WTC11 (cell line): Measurements from ENCODE around the gene ZFHX2. TPM values are rescaled to one million over a fixed set of nuclear protein-coding genes. Genes with fewer than 3 reads are reported as not detected.

Source experiments
- ATAC-seq: fragments of 200-7000 bp; cut with Tn5 transposase; 2 replicates; pipeline ENCODE4 v1.10.0; 2021; ENCODE audit warnings: mild to moderate bottlenecking, moderate library complexity
- CTCF ChIA-PET: fragments of 300-600 bp; sonication (Branson Sonifier 250); formaldehyde crosslinking; loops from one replicate; lab custom pipeline; 2021; ENCODE audit warnings: antibody characterized with exemption; lab: Charles Lee
- POLR2A ChIA-PET: fragments of 350-600 bp; sonication (Branson Sonifier 250); formaldehyde crosslinking; loops from one replicate; lab custom pipeline; 2021; ENCODE audit warnings: antibody characterized with exemption; lab: Charles Lee
- DNase-seq: peaks from one replicate; pipeline ENCODE4 v3.0.0; 2021; ENCODE audit warnings: low spot score
- H3K27ac Mint-ChIP-seq: 2 replicates; pipeline ENCODE4 v1.8.0; 2021; ENCODE audit warnings: mixed read lengths
- H3K27me3 Mint-ChIP-seq: 2 replicates; pipeline ENCODE4 v1.8.0; 2021; ENCODE audit warnings: low read depth, mild to moderate bottlenecking, moderate library complexity, mixed read lengths
- H3K36me3 Mint-ChIP-seq: 2 replicates; pipeline ENCODE4 v1.8.0; 2021; ENCODE audit warnings: mixed read lengths
- H3K4me1 Mint-ChIP-seq: 2 replicates; pipeline ENCODE4 v1.8.0; 2022; ENCODE audit warnings: mixed read lengths
- H3K4me3 Mint-ChIP-seq: 2 replicates; pipeline ENCODE4 v1.8.0; 2021; ENCODE audit warnings: mild to moderate bottlenecking, moderate library complexity, mixed read lengths
- H3K9me3 Mint-ChIP-seq: 2 replicates; pipeline ENCODE4 v1.8.0; 2021; ENCODE audit warnings: mixed read lengths
- ATF1 ChIP-seq: sonication (generic); formaldehyde crosslinking; IDR thresholded peaks from 2 replicates; pipeline ENCODE4 v1.8.1; 2023; ENCODE audit warnings: mild to moderate bottlenecking, moderate library complexity, missing genetic modification reagents
- ESRRA ChIP-seq: sonication (generic); formaldehyde crosslinking; IDR thresholded peaks from 2 replicates; pipeline ENCODE4 v1.8.1; 2022; ENCODE audit warnings: mild to moderate bottlenecking, missing genetic modification reagents, borderline replicate concordance
- GTF2I ChIP-seq: fragments of 250-450 bp; sonication (Bioruptor Pico); conservative IDR thresholded peaks from 2 replicates; pipeline ENCODE4 v1.4.0; 2021; ENCODE audit warnings: mild to moderate bottlenecking
- MXD4 ChIP-seq: fragments of 250-450 bp; sonication (Bioruptor Pico); IDR thresholded peaks from 2 replicates; pipeline ENCODE4 v1.8.0; 2021; ENCODE audit warnings: mild to moderate bottlenecking, moderate library complexity, borderline replicate concordance
- NR2C2 ChIP-seq: sonication (generic); formaldehyde crosslinking; IDR thresholded peaks from 2 replicates; pipeline ENCODE4 v1.8.0; 2022; ENCODE audit warnings: mild to moderate bottlenecking, missing genetic modification reagents
- NR3C1 ChIP-seq: sonication (generic); formaldehyde crosslinking; conservative IDR thresholded peaks from 2 replicates; pipeline ENCODE4 v1.8.1; 2023; ENCODE audit warnings: low read depth, mild to moderate bottlenecking, missing genetic modification reagents
- SMAD3 ChIP-seq: sonication (generic); formaldehyde crosslinking; IDR thresholded peaks from 2 replicates; pipeline ENCODE4 v1.8.0; 2022; ENCODE audit warnings: missing genetic modification reagents, mild to moderate bottlenecking, borderline replicate concordance
- SMAD4 ChIP-seq: sonication (generic); formaldehyde crosslinking; IDR thresholded peaks from 2 replicates; pipeline ENCODE4 v1.8.0; 2022; ENCODE audit warnings: mild to moderate bottlenecking, missing genetic modification reagents
- TCF7 ChIP-seq: sonication (generic); formaldehyde crosslinking; IDR thresholded peaks from 2 replicates; pipeline ENCODE4 v1.8.0; 2022; ENCODE audit warnings: mild to moderate bottlenecking, low read depth, missing genetic modification reagents, moderate library complexity
- TP53 ChIP-seq: sonication (generic); formaldehyde crosslinking; IDR thresholded peaks from 2 replicates; pipeline ENCODE4 v1.8.1; 2023; ENCODE audit warnings: mild to moderate bottlenecking, missing genetic modification reagents
- total RNA-seq: library from RNA; stranded (reverse); gene quantifications from 3 replicates; pipeline ENCODE4 v1.2.3, GENCODE V29; 2021
- TF ChIP-seq, protein P1 (sequence below): sonication (generic); formaldehyde crosslinking; conservative IDR thresholded peaks from 2 replicates; pipeline ENCODE4 v1.8.1; 2023; ENCODE audit warnings: mild to moderate bottlenecking, low read depth, missing genetic modification reagents, moderate library complexity
- TF ChIP-seq, protein P2 (sequence below): sonication (generic); formaldehyde crosslinking; IDR thresholded peaks from 2 replicates; pipeline ENCODE4 v1.8.0; 2022; ENCODE audit warnings: missing genetic modification reagents
- TF ChIP-seq, protein P3 (sequence below): sonication (generic); formaldehyde crosslinking; IDR thresholded peaks from 2 replicates; pipeline ENCODE4 v1.8.0; 2022; ENCODE audit warnings: mild to moderate bottlenecking, missing genetic modification reagents
- TF ChIP-seq, protein P4 (sequence below): sonication (generic); formaldehyde crosslinking; IDR thresholded peaks from 2 replicates; pipeline ENCODE4 v1.8.0; 2023; ENCODE audit warnings: missing genetic modification reagents
- TF ChIP-seq, protein P5 (sequence below): fragments of 250-450 bp; sonication (Bioruptor Pico); conservative IDR thresholded peaks from 2 replicates; pipeline ENCODE4 v1.9.0; 2021; ENCODE audit warnings: mild to moderate bottlenecking
- TF ChIP-seq, protein P6 (sequence below): fragments of 250-450 bp; sonication (Bioruptor Pico); IDR thresholded peaks from 2 replicates; pipeline ENCODE4 v1.9.0; 2021; ENCODE audit warnings: mild to moderate bottlenecking
- TF ChIP-seq, protein P7 (sequence below): sonication (generic); formaldehyde crosslinking; IDR thresholded peaks from 2 replicates; pipeline ENCODE4 v1.8.1; 2022; ENCODE audit warnings: low read depth, mild to moderate bottlenecking, moderate library complexity, missing genetic modification reagents, borderline replicate concordance
- TF ChIP-seq, protein P8 (sequence below): fragments of 200-600 bp; IDR thresholded peaks from 2 replicates; pipeline ENCODE4 v1.8.0; 2022; ENCODE audit warnings: antibody characterized with exemption

ZFHX2 gene
- total RNA-seq, 1 experiment from 2014 or later = 16.4 TPM

DNA sequence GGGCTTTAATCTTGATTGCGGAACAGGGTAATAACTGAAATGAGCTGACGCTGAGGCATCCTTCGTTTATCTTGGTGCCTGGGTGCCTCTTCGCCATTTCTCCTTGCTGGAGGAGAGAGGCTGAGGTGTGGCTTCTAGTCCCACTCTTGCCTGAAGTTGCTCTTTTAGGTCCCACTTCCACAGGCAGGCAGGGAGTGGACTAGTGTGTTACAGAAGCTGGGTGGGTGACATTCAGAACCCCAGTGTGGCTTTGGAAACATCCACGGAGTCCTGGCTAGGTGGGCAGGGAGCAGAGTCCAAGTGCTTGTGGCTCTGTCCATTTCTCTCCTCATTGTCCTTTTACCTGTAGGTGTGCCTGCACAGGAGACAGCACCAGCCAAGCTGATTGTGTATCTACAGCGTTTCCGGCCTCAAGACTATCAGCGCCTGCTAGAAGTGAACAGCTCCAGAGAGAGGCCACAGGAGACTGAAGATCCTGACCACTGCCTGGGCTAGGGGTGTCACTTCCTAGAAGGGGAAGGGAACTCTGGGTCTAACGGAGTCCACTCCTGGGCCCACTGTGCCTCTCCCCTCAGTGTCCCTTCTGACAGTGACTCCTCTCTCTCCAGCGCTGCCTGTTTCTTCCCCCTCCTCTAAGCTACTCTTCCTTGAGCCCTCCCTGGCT, 6.9 kb upstream of the ZFHX2 start (continued):
- TF ChIP-seq, protein P1, sequence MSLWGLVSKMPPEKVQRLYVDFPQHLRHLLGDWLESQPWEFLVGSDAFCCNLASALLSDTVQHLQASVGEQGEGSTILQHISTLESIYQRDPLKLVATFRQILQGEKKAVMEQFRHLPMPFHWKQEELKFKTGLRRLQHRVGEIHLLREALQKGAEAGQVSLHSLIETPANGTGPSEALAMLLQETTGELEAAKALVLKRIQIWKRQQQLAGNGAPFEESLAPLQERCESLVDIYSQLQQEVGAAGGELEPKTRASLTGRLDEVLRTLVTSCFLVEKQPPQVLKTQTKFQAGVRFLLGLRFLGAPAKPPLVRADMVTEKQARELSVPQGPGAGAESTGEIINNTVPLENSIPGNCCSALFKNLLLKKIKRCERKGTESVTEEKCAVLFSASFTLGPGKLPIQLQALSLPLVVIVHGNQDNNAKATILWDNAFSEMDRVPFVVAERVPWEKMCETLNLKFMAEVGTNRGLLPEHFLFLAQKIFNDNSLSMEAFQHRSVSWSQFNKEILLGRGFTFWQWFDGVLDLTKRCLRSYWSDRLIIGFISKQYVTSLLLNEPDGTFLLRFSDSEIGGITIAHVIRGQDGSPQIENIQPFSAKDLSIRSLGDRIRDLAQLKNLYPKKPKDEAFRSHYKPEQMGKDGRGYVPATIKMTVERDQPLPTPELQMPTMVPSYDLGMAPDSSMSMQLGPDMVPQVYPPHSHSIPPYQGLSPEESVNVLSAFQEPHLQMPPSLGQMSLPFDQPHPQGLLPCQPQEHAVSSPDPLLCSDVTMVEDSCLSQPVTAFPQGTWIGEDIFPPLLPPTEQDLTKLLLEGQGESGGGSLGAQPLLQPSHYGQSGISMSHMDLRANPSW = no peak
- TF ChIP-seq MXD4 (CRISPR knock-in tag) = no peak

DNA sequence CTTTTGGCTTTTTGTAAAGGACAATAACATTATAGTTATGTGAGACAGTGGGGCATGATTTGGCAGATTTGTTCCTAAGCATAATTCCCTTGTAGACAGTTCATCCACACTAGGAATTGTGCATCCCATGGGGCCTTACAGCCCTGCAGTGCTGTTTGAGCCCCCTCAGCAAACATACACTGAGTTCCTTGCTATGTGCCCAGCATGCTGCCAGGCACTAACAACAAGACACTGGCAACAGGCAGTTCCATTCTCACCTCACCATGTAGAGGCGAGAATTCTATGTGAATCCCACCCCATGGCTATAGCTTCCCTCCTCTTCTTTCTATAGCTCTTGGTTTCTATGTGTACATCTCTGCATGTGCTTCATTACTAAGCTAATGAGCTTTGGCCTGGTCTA, 6.4 kb upstream of the ZFHX2 start:
- H3K4me3 Mint-ChIP-seq = peak overlapping the region; percentile 86
- peaks cover 48% of the 10 kb centered on the region for H3K4me1 Mint-ChIP-seq
- peak overlapping the region; percentile 79 for H3K27ac Mint-ChIP-seq
- ATAC-seq = no peak
- H3K36me3 Mint-ChIP-seq = peaks cover 23% of the 10 kb centered on the region
- DNase-seq = no peak
- H3K9me3 Mint-ChIP-seq = no peaks in the 10 kb centered on the region
- H3K27me3 Mint-ChIP-seq = no peaks in the 10 kb centered on the region; the same call in 1 of the 2 replicates
- ChIA-PET CTCF (interaction anchor here (0.6 to 8.7 kb wide), 12 partner anchors 9 to 101 kb away, joined by 3 to 377 read pairs (median 22); no protein-coding TSS in a partner anchor), POLR2A (interaction anchor here (1.1 to 9.0 kb wide), 5 partner anchors 9 to 75 kb away, joined by 3 to 102 read pairs (median 6); partner anchors contain the start of gene AP1G2)
- TF ChIP-seq, protein P2, sequence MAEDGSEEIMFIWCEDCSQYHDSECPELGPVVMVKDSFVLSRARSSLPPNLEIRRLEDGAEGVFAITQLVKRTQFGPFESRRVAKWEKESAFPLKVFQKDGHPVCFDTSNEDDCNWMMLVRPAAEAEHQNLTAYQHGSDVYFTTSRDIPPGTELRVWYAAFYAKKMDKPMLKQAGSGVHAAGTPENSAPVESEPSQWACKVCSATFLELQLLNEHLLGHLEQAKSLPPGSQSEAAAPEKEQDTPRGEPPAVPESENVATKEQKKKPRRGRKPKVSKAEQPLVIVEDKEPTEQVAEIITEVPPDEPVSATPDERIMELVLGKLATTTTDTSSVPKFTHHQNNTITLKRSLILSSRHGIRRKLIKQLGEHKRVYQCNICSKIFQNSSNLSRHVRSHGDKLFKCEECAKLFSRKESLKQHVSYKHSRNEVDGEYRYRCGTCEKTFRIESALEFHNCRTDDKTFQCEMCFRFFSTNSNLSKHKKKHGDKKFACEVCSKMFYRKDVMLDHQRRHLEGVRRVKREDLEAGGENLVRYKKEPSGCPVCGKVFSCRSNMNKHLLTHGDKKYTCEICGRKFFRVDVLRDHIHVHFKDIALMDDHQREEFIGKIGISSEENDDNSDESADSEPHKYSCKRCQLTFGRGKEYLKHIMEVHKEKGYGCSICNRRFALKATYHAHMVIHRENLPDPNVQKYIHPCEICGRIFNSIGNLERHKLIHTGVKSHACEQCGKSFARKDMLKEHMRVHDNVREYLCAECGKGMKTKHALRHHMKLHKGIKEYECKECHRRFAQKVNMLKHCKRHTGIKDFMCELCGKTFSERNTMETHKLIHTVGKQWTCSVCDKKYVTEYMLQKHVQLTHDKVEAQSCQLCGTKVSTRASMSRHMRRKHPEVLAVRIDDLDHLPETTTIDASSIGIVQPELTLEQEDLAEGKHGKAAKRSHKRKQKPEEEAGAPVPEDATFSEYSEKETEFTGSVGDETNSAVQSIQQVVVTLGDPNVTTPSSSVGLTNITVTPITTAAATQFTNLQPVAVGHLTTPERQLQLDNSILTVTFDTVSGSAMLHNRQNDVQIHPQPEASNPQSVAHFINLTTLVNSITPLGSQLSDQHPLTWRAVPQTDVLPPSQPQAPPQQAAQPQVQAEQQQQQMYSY = no peak
- TF ChIP-seq, protein P3, sequence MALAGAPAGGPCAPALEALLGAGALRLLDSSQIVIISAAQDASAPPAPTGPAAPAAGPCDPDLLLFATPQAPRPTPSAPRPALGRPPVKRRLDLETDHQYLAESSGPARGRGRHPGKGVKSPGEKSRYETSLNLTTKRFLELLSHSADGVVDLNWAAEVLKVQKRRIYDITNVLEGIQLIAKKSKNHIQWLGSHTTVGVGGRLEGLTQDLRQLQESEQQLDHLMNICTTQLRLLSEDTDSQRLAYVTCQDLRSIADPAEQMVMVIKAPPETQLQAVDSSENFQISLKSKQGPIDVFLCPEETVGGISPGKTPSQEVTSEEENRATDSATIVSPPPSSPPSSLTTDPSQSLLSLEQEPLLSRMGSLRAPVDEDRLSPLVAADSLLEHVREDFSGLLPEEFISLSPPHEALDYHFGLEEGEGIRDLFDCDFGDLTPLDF (CRISPR knock-in tag) = no peak
- TF ChIP-seq, protein P4, sequence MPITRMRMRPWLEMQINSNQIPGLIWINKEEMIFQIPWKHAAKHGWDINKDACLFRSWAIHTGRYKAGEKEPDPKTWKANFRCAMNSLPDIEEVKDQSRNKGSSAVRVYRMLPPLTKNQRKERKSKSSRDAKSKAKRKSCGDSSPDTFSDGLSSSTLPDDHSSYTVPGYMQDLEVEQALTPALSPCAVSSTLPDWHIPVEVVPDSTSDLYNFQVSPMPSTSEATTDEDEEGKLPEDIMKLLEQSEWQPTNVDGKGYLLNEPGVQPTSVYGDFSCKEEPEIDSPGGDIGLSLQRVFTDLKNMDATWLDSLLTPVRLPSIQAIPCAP (CRISPR knock-in tag) = no peak
- TF ChIP-seq GTF2I = no peak
- TF ChIP-seq, protein P5, sequence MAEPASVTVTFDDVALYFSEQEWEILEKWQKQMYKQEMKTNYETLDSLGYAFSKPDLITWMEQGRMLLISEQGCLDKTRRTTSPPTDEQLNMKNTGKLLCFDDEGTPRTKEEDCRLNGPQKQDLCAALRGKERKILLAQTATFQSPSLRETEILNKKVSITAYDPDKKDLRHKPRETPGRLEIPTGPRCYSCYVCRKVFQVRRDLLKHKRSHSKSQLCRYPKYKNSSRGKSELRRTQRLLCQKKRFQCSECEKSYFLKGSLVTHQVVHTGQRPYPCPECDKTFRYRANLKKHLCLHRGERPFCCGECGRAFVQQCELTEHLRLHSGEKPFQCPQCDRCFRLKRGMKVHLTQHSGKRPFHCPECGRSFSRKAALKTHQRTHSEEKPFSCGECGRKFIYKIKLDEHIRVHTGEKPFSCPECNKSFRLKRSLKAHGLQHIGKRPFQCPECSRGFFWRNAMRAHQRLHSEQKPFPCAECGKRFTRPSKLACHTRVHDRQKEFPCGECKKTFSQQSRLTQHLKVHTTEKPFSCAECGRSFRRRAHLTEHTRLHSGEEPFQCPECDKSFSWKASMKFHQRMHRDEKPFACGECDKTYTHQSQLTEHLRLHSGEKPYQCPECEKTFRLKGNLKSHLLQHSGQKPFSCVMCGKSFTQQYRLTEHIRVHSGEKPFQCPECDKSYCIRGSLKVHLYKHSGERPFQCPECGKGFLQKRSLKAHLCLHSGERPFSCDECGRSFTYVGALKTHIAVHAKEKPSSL (CRISPR knock-in tag) = no peak
- TF ChIP-seq, protein P6, sequence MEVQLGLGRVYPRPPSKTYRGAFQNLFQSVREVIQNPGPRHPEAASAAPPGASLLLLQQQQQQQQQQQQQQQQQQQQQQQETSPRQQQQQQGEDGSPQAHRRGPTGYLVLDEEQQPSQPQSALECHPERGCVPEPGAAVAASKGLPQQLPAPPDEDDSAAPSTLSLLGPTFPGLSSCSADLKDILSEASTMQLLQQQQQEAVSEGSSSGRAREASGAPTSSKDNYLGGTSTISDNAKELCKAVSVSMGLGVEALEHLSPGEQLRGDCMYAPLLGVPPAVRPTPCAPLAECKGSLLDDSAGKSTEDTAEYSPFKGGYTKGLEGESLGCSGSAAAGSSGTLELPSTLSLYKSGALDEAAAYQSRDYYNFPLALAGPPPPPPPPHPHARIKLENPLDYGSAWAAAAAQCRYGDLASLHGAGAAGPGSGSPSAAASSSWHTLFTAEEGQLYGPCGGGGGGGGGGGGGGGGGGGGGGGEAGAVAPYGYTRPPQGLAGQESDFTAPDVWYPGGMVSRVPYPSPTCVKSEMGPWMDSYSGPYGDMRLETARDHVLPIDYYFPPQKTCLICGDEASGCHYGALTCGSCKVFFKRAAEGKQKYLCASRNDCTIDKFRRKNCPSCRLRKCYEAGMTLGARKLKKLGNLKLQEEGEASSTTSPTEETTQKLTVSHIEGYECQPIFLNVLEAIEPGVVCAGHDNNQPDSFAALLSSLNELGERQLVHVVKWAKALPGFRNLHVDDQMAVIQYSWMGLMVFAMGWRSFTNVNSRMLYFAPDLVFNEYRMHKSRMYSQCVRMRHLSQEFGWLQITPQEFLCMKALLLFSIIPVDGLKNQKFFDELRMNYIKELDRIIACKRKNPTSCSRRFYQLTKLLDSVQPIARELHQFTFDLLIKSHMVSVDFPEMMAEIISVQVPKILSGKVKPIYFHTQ = no peak
- no peak for TF ChIP-seq NR2C2 (CRISPR knock-in tag)
- no peak for TF ChIP-seq TCF7 (CRISPR knock-in tag)
- TF ChIP-seq TP53 = no peak
- no peak for TF ChIP-seq ESRRA
- TF ChIP-seq, protein P7, sequence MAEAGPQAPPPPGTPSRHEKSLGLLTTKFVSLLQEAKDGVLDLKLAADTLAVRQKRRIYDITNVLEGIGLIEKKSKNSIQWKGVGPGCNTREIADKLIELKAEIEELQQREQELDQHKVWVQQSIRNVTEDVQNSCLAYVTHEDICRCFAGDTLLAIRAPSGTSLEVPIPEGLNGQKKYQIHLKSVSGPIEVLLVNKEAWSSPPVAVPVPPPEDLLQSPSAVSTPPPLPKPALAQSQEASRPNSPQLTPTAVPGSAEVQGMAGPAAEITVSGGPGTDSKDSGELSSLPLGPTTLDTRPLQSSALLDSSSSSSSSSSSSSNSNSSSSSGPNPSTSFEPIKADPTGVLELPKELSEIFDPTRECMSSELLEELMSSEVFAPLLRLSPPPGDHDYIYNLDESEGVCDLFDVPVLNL (CRISPR knock-in tag) = no peak
- no peak for TF ChIP-seq SMAD4 (CRISPR knock-in tag)
- no peak for TF ChIP-seq SMAD3 (CRISPR knock-in tag)
- no peak for TF ChIP-seq ATF1 (CRISPR knock-in tag)
- no peak for TF ChIP-seq NR3C1 (CRISPR knock-in tag)
- TF ChIP-seq, protein P8, sequence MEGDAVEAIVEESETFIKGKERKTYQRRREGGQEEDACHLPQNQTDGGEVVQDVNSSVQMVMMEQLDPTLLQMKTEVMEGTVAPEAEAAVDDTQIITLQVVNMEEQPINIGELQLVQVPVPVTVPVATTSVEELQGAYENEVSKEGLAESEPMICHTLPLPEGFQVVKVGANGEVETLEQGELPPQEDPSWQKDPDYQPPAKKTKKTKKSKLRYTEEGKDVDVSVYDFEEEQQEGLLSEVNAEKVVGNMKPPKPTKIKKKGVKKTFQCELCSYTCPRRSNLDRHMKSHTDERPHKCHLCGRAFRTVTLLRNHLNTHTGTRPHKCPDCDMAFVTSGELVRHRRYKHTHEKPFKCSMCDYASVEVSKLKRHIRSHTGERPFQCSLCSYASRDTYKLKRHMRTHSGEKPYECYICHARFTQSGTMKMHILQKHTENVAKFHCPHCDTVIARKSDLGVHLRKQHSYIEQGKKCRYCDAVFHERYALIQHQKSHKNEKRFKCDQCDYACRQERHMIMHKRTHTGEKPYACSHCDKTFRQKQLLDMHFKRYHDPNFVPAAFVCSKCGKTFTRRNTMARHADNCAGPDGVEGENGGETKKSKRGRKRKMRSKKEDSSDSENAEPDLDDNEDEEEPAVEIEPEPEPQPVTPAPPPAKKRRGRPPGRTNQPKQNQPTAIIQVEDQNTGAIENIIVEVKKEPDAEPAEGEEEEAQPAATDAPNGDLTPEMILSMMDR = no peak
